Ovary (tissue), 9 donors: ENCODE data around the gene WDR59. TPM values are rescaled to one million over a fixed set of nuclear protein-coding genes. Genes with fewer than 3 reads are reported as not detected.
"Not testable (repeated sequence)": the region's sequence is repeated elsewhere in the genome, so short reads cannot be mapped to it uniquely, and the experiment has no call there.

ENCODE experiments used
- DNase-seq, 5 donors: peaks; one replicate each; pipeline ENCODE4 v3.0.0-alpha.2; 2019 to 2020
- H3K27ac ChIP-seq, 2 donors: fragments of 200-600 bp; one replicate each; pipeline versions ENCODE4 v1.5.1 to v1.8.0; 2019 to 2022
- H3K27me3 ChIP-seq: fragments of 200-600 bp; one replicate; pipeline ENCODE4 v1.8.0; 2022
- H3K36me3 ChIP-seq: fragments of 200-600 bp; sonication (generic); one replicate; pipeline ENCODE4 v1.5.1; 2019
- H3K4me1 ChIP-seq: one replicate; pipeline ENCODE4 v1.8.1; 2013; ENCODE audit warnings: mild to moderate bottlenecking, moderate library complexity; ENCODE audit not compliant: insufficient read depth
- H3K4me3 ChIP-seq: fragments of 200-600 bp; sonication (generic); one replicate; pipeline ENCODE4 v1.5.1; 2017
- H3K9me3 ChIP-seq, 2 donors: fragments of 200-600 bp in 1 of 2; sonication (generic) in 1 of 2; one replicate each; pipeline versions ENCODE4 v1.5.1 to v1.8.1; 2013 to 2019; ENCODE audit warnings: mild to moderate bottlenecking in 1 of 2, moderate library complexity in 1 of 2
- CTCF ChIP-seq, 3 donors: fragments of 450-650 bp in 2 of 3; fragments of 200-600 bp in 1 of 3; IDR thresholded peaks; one replicate each; pipeline versions ENCODE4 v1.5.1 to v1.8.0; 2016 to 2022; ENCODE audit warnings: antibody characterized with exemption in 3 of 3, mild to moderate bottlenecking in 1 of 3
- EP300 ChIP-seq: sonication (generic); formaldehyde crosslinking; IDR thresholded peaks from one replicate; pipeline ENCODE4 v1.6.1; 2017; ENCODE audit warnings: antibody characterized with exemption
- POLR2A ChIP-seq: fragments of 450-650 bp; IDR thresholded peaks from one replicate; pipeline ENCODE4 v1.6.1; 2017; ENCODE audit warnings: antibody characterized with exemption, mild to moderate bottlenecking, moderate library complexity
- WGBS, 3 donors: extraction: QIAGEN DNeasy Blood & Tissue Kit in 1 of 3; methylation state at CpG; one replicate each; pipeline versions ENCODE4 v1.1.5 to v1.1.7; 2013 to 2017; 5-methylcytosine and 5-hydroxymethylcytosine counted together
- intact Hi-C, 4 donors: fragments of 100-400 bp; cut with DNase I; formaldehyde crosslinking; loops; one replicate each; pipeline versions ENCODE4 v1.11.0 to v1.15.1; 2022 to 2023
- polyA plus RNA-seq, 2 donors: library from polyadenylated mRNA; stranded (reverse); fragments of 200-250 nt in 1 of 2; fragments of 350-450 nt in 1 of 2; fragmentation: Illumina TruSeq in 1 of 2; extraction: RNeasy Lipid Tissue Mini Kit (QIAGEN cat#74804) in 1 of 2; gene quantifications; one replicate each; pipeline ENCODE4 v1.2.3, GENCODE V29; 2013 to 2014
- total RNA-seq, 7 donors: library from RNA; depleted of rRNA in 2 of 7; stranded (reverse); fragments of >200 nt in 2 of 7; fragmentation: NEBNext Ultra II Directional in 3 of 7; extraction: Animal tissue kit (Norgen Biotek cat#: 25700) in 3 of 7; gene quantifications; one replicate each; pipeline versions ENCODE4 v1.1.0 to v1.2.4, GENCODE V29; 2016 to 2023
- donor health status: DM: no; HTN: no; CAD: no; lungs with moderate emphysema.
- donor health status: DM: no; HTN: no; CAD: no.
- donor health status: Bipolar disorder and iron deficiency.
- donor health status: DM: yes; HTN: yes; CAD: no.
- donor health status: DM: no; HTN: no; CAD: no.
- donor health status: DM: yes; HTN: yes; CAD: no.

The WDR59 gene
- total and polyA plus RNA-seq, 9 donors = 23.6 to 82.3 (median 59.3) TPM

- WGBS, 3 donors = 66 to 76% (median 73%) methylated on average over 20 of the region's 20 CpGs
- TF ChIP-seq POLR2A (no peak), CTCF (IDR thresholded peaks at IDR 0.05) (no peak), EP300 (no peak)
- no peak for DNase-seq
- no peaks in the 10 kb centered on the region for H3K27me3 ChIP-seq
- no peak overlapping the region for H3K27ac ChIP-seq
- intact Hi-C loops = no loop called here
- H3K4me3 ChIP-seq = no peak overlapping the region
- no peaks in the 10 kb centered on the region for H3K4me1 ChIP-seq
- no peaks in the 10 kb centered on the region for H3K9me3 ChIP-seq
- no peaks in the 10 kb centered on the region for H3K36me3 ChIP-seq
These were observed 140.6 kb downstream of the WDR59 start for GRCh38 chr16:74844041-74844980.

GRCh38 chr16:74843381-74844035, 141.4 kb downstream of the WDR59 start:
- DNase-seq, H3K27me3 ChIP-seq, intact Hi-C loops, H3K36me3 ChIP-seq, H3K4me3 ChIP-seq, H3K27ac ChIP-seq, H3K9me3 ChIP-seq, H3K4me1 ChIP-seq: not testable (repeated sequence)
- 85 to 89% (median 86%) methylated on average over 14 of the region's 14 CpGs for WGBS, 3 donors

- no peaks in the 10 kb centered on the region for H3K36me3 ChIP-seq
- H3K27ac ChIP-seq = no peak overlapping the region
- H3K4me3 ChIP-seq = no peak overlapping the region
- intact Hi-C loops = no loop called here
- H3K27me3 ChIP-seq = no peaks in the 10 kb centered on the region
- no peak for TF ChIP-seq POLR2A
- TF ChIP-seq CTCF (IDR thresholded peaks at IDR 0.05) = no peak
- TF ChIP-seq EP300 = no peak
- WGBS, 3 donors = 21 to 43% (median 41%) methylated on average over 6 of the region's 6 CpGs
- H3K9me3 ChIP-seq = no peaks in the 10 kb centered on the region
- no peaks in the 10 kb centered on the region for H3K4me1 ChIP-seq
- no peak for DNase-seq
These were observed 142.5 kb downstream of the WDR59 start for GRCh38 chr16:74842413-74842812.

- intact Hi-C loops = no loop called here
- H3K4me3 ChIP-seq = no peak overlapping the region
These were observed 143.0 kb downstream of the WDR59 start for GRCh38 chr16:74841904-74842303.

More at GRCh38 chr16:74841904-74842303, 143.0 kb downstream of the WDR59 start:
- DNase-seq = no peak
- 49 to 61% (median 53%) methylated on average over 3 of the region's 3 CpGs for WGBS, 3 donors
- no peaks in the 10 kb centered on the region for H3K36me3 ChIP-seq
- no peaks in the 10 kb centered on the region for H3K9me3 ChIP-seq
- no peak for TF ChIP-seq CTCF (IDR thresholded peaks at IDR 0.05)
- TF ChIP-seq POLR2A = no peak
- TF ChIP-seq EP300 = no peak
- H3K4me1 ChIP-seq = no peaks in the 10 kb centered on the region
- no peaks in the 10 kb centered on the region for H3K27me3 ChIP-seq
- H3K27ac ChIP-seq = no peak overlapping the region
